Heart left ventricle (tissue), 16 donors: ENCODE data around the gene OR5H14. TPM values are rescaled to one million over a fixed set of nuclear protein-coding genes. Genes with fewer than 3 reads are reported as not detected.
"Not testable (repeated sequence)": the region's sequence is repeated elsewhere in the genome, so short reads cannot be mapped to it uniquely, and the experiment has no call there.

Experiments used
- ATAC-seq, 4 donors: fragments of 200-7000 bp; cut with Tn5 transposase; one replicate each; pipeline ENCODE4 v1.9.1; 2020 to 2022; ENCODE audit warnings: moderate library complexity in 4 of 4, mild to moderate bottlenecking in 3 of 4, moderate number of reproducible peaks in 1 of 4
- DNase-seq, 5 donors: peaks; one replicate each; pipeline ENCODE4 v3.0.0-alpha.2; 2020
- H3K27ac ChIP-seq, 12 donors: fragments of 200-600 bp; sonication (generic) in 4 of 12; one replicate each; pipeline versions ENCODE4 v1.5.0 to v1.8.0; 2016 to 2022; ENCODE audit warnings: mild to moderate bottlenecking in 2 of 12
- H3K27me3 ChIP-seq, 9 donors: fragments of 200-600 bp; sonication (generic) in 2 of 9; one replicate each; pipeline versions ENCODE4 v1.5.1 to v1.8.0; 2016 to 2022; ENCODE audit warnings: mild to moderate bottlenecking in 3 of 9
- H3K36me3 ChIP-seq, 9 donors: fragments of 200-600 bp; sonication (generic) in 2 of 9; one replicate each; pipeline versions ENCODE4 v1.5.0 to v1.8.0; 2018 to 2022; ENCODE audit warnings: mild to moderate bottlenecking in 2 of 9
- H3K4me1 ChIP-seq, 12 donors: fragments of 200-600 bp; sonication (generic) in 4 of 12; one replicate each; pipeline versions ENCODE4 v1.5.0 to v1.8.0; 2016 to 2022; ENCODE audit warnings: mild to moderate bottlenecking in 3 of 12
- H3K4me3 ChIP-seq, 12 donors: fragments of 200-600 bp; sonication (generic) in 4 of 12; one replicate each; pipeline versions ENCODE4 v1.5.0 to v1.8.0; 2017 to 2022; ENCODE audit warnings: mild to moderate bottlenecking in 9 of 12, moderate library complexity in 4 of 12
- H3K9me3 ChIP-seq, 12 donors: fragments of 200-600 bp; sonication (generic) in 4 of 12; one replicate each; pipeline versions ENCODE4 v1.5.0 to v1.8.0; 2016 to 2022; ENCODE audit warnings: mild to moderate bottlenecking in 1 of 12
- CTCF ChIP-seq, 12 donors: fragments of 200-600 bp; sonication (generic) in 4 of 12; IDR thresholded peaks; one replicate each; pipeline versions ENCODE4 v1.5.0 to v1.8.0; 2018 to 2022; ENCODE audit warnings: antibody characterized with exemption in 12 of 12, mild to moderate bottlenecking in 5 of 12
- POLR2A ChIP-seq, 2 donors: fragments of 450-650 bp; IDR thresholded peaks; one replicate each; pipeline ENCODE4 v1.6.1; 2017; ENCODE audit warnings: antibody characterized with exemption in 2 of 2, mild to moderate bottlenecking in 2 of 2, moderate library complexity in 2 of 2
- WGBS, 4 donors: extraction: QIAGEN DNeasy Blood & Tissue Kit in 2 of 4; methylation state at CpG; one replicate each; pipeline versions ENCODE4 v1.1.5 to v1.1.7; 2013 to 2018; 5-methylcytosine and 5-hydroxymethylcytosine counted together
- intact Hi-C, 10 donors: fragments of 100-400 bp; cut with DNase I; formaldehyde crosslinking; loops; one replicate each; pipeline versions ENCODE4 v1.11.1 to v1.14.2; 2022
- polyA plus RNA-seq, 2 donors: library from polyadenylated mRNA; stranded (reverse); fragments of 200-250 nt; gene quantifications; one replicate each; pipeline ENCODE4 v1.2.3, GENCODE V29; 2013
- total RNA-seq, 9 donors: library from RNA; depleted of rRNA in 2 of 9; stranded (reverse); fragments of >200 nt in 2 of 9; fragmentation: NEBNext Ultra II Directional in 3 of 9; extraction: Animal tissue kit (Norgen Biotek cat#: 25700) in 3 of 9; gene quantifications; one replicate each; pipeline versions ENCODE4 v1.1.0 to v1.2.4, GENCODE V29; 2016 to 2023
- donor health status: ischemic (EF 13 %, LVEDD 7.1; RV severe dilation, severe dysfunction).
- donor health status: healthy with polysubstance abuse.
- donor health status: DM: no; HTN: yes; CAD: no.
- donor health status: DM: no; HTN: no; CAD: no.
- donor health status: ischemic (EF 25% LVEDD 6.9; RV normal size, moderate dysfunction).
- donor health status: ischemic (EF 25% LVEDD 5.7; RV mildly dilated, moderate dysfunction).
- donor health status: healthy.
- donor health status: DM: yes; HTN: yes; CAD: no.
- donor health status: ischemic (EF 35%, LVEDD 5.7; RV mildly dilated, moderate dysfunction).
- donor health status: nonischemic (EF 11% LVEDD 7.7; RV severe dilation, severe dysfunction).
- donor health status: DM: yes; HTN: yes; CAD: no.
- donor health status: PGD.
- donor health status: ischemic (EF 29% LVEDD 5.4; RV normal size, mild dysfunction).
- donor health status: nonischemic (EF 23%, LVEDD 6.1; RV moderate dilation, normal function).

The OR5H14 gene
- total and polyA plus RNA-seq, 11 donors: not detected

GRCh38 chr3:98180319-98180890 lies 33.1 kb downstream of the OR5H14 start:
- Histone ChIP-seq H3K36me3 (no peaks in the 10 kb centered on the region), H3K4me1 (no peaks in the 10 kb centered on the region), H3K9me3 (no peaks in the 10 kb centered on the region), H3K27ac (peak overlapping the region in 1 of 12 donors; percentile 23), H3K4me3 (no peak overlapping the region), H3K27me3 (no peaks in the 10 kb centered on the region)
- TF ChIP-seq CTCF (IDR thresholded peaks at IDR 0.05): no peak
- no peak for TF ChIP-seq POLR2A (IDR thresholded peaks at IDR 0.05)
- 82 to 87% (median 84%) methylated on average over 3 of the region's 3 CpGs for WGBS, 4 donors
- no peak for ATAC-seq
- intact Hi-C loops: no loop called here
- DNase-seq: no peak

GRCh38 chr3:98182196-98182595 lies 34.9 kb downstream of the OR5H14 start:
- TF ChIP-seq POLR2A (IDR thresholded peaks at IDR 0.05): no peak
- no peak for TF ChIP-seq CTCF (IDR thresholded peaks at IDR 0.05)
- no peak for ATAC-seq
- Histone ChIP-seq H3K27ac (no peak overlapping the region), H3K36me3 (no peaks in the 10 kb centered on the region), H3K27me3 (no peaks in the 10 kb centered on the region), H3K9me3 (no peaks in the 10 kb centered on the region), H3K4me1 (no peaks in the 10 kb centered on the region), H3K4me3 (no peak overlapping the region)
- intact Hi-C loops: loop anchor here in 2 of 10 donors (2.0 kb wide), 1 partner anchor 41 kb away; no protein-coding TSS in a partner anchor
- DNase-seq: no peak

GRCh38 chr3:98185180-98185579 lies 37.9 kb downstream of the OR5H14 start:
- TF ChIP-seq POLR2A (IDR thresholded peaks at IDR 0.05) (no peak), CTCF (IDR thresholded peaks at IDR 0.05) (no peak)
- Histone ChIP-seq H3K4me1 (peaks cover 0 to 4% (median 0%) of the 10 kb centered on the region in 12 donors), H3K4me3 (no peak overlapping the region), H3K27ac (no peak overlapping the region), H3K9me3 (no peaks in the 10 kb centered on the region), H3K27me3 (no peaks in the 10 kb centered on the region), H3K36me3 (no peaks in the 10 kb centered on the region)
- no peak for ATAC-seq
- intact Hi-C loops: no loop called here
- DNase-seq: no peak

GRCh38 chr3:98188545-98188944 lies 41.3 kb downstream of the OR5H14 start:
- WGBS, 4 donors: 32 to 55% (median 45%) methylated on average over 3 of the region's 3 CpGs
- H3K27me3 ChIP-seq: no peaks in the 10 kb centered on the region
- H3K36me3 ChIP-seq: no peaks in the 10 kb centered on the region
- no peak overlapping the region for H3K4me3 ChIP-seq
- no peak for DNase-seq
- no peaks in the 10 kb centered on the region for H3K9me3 ChIP-seq
- no peak for ATAC-seq
- H3K4me1 ChIP-seq: peaks cover 0 to 4% (median 0%) of the 10 kb centered on the region in 12 donors
- no peak overlapping the region for H3K27ac ChIP-seq
- intact Hi-C loops: no loop called here
- TF ChIP-seq CTCF (IDR thresholded peaks at IDR 0.05) (peak in 3 of 12 donors; percentile 9 to 17 (median 12)), POLR2A (IDR thresholded peaks at IDR 0.05) (no peak)

- intact Hi-C loops, H3K27ac ChIP-seq, H3K4me3 ChIP-seq, DNase-seq, H3K27me3 ChIP-seq, H3K36me3 ChIP-seq, ATAC-seq, H3K4me1 ChIP-seq, H3K9me3 ChIP-seq: not testable (repeated sequence)
These were observed 43.6 kb downstream of the OR5H14 start for GRCh38 chr3:98190911-98191310.

- H3K9me3 ChIP-seq, ATAC-seq, H3K27ac ChIP-seq, H3K27me3 ChIP-seq, H3K4me3 ChIP-seq, H3K4me1 ChIP-seq, DNase-seq, intact Hi-C loops, H3K36me3 ChIP-seq: not testable (repeated sequence)
- WGBS, 4 donors: 58 to 86% (median 78%) methylated on average over 2 of the region's 2 CpGs
These were observed 49.0 kb downstream of the OR5H14 start for GRCh38 chr3:98196293-98196692.
